GM12874 (cell line): Measurements from ENCODE around the gene OPA3.

Source experiments
- CTCF ChIP-seq: IDR thresholded peaks from 2 replicates; pipeline ENCODE4 v1.5.1; 2011; ENCODE audit warnings: low read depth, mild to moderate bottlenecking, control low read depth, low read length, moderate library complexity; ENCODE audit not compliant: insufficient read depth

Gene OPA3

GRCh38 chr19:45529420-45529785, 55.2 kb downstream of the OPA3 start:
- no peak for TF ChIP-seq CTCF

GRCh38 chr19:45528744-45529419, 55.7 kb downstream of the OPA3 start:
- no peak for TF ChIP-seq CTCF

- TF ChIP-seq CTCF: no peak
Measured at GRCh38 chr19:45528149-45528743, 56.4 kb downstream of the OPA3 start.

- TF ChIP-seq CTCF: no peak
Measured at GRCh38 chr19:45527731-45528130, 56.9 kb downstream of the OPA3 start.

GRCh38 chr19:45526971-45527370, 57.6 kb downstream of the OPA3 start:
- no peak for TF ChIP-seq CTCF

GRCh38 chr19:45526143-45526542, 58.5 kb downstream of the OPA3 start:
- TF ChIP-seq CTCF: no peak

- no peak for TF ChIP-seq CTCF
Measured at GRCh38 chr19:45524575-45525129, 60.0 kb downstream of the OPA3 start.
